Measurements from ENCODE around the gene ADSS2.

- TF ChIP-seq CTCF (conservative IDR thresholded peaks at IDR 0.05; ENCODE audit: low read depth, low read length) (no peak), EZH2phosphoT487 (IDR thresholded peaks at IDR 0.05; ENCODE audit: borderline replicate concordance, low read length) (no peak)
Observed at GRCh38 chr1:244388961-244389360, 62.7 kb downstream of the ADSS2 start.

All from PC-3 (cell line).